NCI-H128 (cell line): ENCODE data around the gene MAFG.

Source experiments
- DNase-seq: peaks from one replicate; lab custom pipeline; 2025; ENCODE audit not compliant: unreplicated experiment; lab: John Stamatoyannopoulos, UW

MAFG gene

DNA sequence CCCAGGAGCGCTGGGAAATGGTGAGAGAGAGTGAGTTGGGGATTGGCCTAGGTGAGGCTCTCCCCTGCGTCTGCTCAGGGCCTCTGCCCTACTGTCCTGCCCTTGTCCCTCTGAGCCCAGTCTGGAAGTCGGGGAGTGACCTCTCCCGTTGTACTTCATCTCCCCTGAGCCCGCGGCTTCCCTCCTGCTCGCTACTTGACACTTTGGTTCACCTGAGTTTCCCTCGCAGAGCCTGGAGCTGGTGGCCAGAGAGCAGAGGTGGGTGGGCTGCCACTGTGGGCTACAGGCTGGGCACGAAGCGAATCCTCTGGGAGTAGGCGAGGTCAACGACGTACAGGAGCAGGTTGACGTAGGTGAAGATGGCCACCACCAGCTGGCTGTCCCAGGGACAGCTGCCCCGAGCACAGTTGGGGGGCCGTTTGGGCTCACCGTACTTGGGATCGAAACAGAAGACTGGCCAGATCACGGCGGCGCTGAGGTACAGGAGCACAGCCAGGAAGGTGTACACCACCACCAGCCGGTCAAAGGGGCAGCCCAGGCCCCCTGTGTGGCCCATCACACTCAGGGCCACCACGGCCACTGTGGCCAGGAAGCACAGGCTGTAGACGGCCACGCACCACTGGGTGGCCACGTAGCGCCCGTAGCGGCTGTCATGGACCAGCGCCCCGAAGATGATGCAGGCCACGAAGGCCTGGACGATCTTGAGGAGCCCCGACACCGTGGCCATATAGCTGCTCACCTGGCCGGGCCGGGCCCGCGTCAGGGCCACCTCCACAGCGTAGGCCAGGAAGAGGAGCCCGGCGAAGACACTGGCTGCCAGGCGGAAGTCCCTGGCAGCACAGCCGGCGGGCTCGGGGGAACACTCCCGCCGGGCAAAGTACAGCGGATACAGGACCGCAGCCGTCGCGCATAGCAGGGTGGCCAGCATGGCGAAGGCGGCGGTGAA is 13.3 kb upstream of the MAFG start:
- DNase-seq = no peak

DNA sequence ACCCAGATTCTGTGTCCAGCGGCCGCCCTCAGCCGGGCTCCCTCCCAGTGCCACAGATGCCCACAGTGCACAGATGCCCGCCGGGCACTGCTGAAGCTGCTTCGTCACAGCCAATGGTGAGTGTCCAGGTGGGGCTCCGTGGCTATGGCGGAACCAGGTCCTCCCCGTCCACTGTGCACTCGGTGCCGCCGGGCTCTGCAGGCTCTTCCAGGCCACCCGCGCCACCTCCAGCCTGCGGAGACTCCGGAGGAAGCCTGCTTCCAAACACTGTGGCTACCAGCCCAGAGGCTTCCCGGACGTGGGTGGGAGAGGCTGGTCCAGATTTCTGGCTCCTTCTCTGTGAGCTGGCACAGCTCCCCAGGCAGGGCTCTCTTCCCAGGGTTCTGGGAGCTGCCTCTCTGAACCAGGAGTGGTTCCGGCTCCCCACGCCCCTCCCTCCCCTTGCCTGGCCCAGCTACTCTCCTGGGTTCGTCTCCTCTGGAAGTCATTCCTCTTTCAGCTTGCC is 12.4 kb upstream of the MAFG start:
- DNase-seq = no peak

DNA sequence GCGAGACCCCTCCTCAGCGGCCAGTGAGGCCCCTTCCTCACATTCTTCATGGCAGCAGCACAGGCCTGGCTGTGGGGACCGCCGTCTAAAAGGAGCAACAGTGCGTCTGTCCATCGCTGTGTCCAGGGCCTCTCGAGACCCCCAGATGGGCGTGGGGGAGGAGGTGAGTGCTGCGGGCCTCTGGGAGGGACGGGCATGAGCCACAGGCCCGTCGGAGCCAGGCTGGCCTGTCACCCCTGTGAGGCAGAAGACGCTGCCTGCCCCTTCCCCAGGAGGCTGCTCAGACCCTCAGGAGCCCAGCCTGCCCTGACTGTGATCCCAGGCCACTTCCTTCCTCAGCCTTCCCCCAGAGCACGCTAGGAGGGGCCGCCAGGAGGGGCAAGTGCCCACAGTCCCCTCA is 11.7 kb upstream of the MAFG start:
- DNase-seq = no peak

DNA sequence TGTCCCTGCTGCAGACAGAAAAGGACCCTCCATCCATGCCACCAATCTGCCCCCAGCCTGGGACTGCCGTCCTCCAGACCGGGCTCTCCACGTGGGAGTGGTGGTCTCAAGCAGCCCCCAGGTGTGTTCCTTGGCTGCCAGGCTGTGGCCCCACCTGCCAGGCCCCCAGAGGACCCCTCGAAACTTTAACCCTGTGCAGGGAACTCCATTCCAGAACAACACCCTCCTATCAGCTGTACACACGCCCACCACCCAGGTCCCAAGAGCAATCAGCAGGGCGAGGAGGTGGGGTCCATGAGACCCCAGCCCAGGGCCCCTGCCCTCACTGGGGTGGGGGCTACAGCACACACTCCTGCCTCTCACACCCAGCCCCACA is 8.2 kb upstream of the MAFG start:
- DNase-seq = no peak

DNA sequence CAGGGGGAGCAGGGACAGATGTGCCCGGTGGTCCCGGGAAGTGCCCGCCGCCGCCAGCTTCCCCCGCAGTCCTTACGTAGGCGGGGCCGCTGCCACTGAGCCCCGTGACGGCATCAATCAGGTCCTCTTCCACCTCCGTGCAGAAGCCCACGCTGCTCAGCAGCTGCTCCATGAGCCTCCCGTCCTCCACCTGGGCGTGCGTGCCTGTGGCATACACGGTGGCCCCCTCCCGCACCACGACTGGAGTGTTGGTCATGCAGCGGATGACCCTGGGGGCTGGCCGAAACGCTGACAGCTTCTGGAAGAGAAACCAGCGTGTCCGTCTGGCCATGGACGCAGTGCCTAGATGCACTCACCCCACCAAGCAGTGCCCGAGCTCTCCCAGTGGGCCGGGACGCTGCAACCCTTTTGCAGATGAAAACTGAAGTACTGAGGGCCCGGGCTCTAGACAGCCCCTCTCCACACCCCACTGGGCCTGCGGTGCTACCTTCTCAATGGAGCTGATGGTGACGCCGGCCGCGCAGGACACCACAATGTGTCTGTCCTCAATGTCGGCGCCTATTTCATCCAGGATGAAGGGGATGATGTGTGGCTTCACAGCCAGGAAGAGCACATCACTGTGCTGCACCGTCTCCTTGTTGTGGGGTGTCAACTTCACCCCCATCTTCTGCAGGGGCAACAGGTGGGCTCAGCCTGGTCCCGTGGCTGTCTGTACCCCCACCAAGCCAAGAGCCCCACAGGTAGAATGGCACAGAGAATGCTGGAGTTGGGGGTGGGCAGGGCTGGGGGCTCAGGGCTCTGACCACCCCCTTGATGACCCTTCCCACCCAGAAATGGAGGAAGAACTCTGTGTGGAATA is 7.5 kb upstream of the MAFG start:
- no peak for DNase-seq

DNA sequence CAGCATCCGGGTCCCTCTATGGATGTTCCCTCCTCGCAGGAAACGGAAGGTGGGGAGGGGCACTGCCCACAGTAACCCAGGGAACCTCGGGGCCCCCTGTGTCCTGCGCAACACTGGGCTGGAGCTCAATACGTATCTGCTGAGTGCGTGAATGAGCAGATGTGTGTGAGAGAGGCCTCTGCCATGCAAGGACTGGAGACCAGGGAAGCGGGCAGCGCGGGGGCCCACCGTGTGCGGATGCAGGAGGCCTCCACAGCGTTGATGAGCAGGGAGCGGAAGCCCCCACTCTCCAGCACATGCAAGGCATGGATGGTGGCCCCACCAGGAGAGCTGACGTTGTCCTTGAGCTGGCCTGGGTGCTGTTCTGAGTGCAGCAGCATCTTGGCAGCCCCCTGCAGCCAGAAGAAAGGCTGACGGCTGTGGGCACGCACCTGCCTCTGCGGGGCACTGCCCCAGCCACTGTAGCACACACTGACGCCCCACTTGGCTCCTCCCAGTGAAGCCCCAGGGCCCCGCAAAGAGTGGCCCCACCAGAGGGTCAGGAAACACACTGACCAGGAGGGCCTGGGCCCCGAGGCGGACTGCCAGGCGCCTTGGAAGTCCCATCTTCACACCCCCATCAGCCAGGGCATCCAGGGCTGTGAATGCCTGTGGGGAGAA is 6.7 kb upstream of the MAFG start:
- no peak for DNase-seq

DNA sequence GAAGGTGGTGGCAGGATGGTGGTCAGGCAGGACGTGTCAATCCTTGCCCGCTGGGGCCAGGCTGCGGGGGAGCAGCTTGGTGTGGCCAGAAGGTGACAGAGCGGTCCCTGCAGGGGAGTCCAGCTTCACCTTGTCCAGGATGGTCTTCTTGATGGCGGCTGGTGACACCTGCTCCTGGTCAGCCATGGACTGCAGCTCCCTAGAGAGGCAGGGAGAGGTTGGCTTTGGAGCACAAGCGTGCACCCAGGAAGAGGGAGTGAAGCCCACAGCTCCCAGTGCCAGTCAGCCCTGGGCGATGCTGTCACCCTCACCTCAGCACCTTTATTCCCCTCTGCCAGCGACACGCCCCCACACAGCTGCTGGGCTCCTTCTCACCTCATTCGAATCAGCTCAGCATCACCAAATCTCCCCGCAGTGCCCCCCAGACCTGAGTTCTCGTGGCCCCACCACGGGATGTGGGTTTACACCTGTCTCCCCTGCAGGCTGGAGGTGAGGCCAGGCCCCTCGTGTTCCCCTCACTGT is 5.7 kb upstream of the MAFG start:
- no peak for DNase-seq

DNA sequence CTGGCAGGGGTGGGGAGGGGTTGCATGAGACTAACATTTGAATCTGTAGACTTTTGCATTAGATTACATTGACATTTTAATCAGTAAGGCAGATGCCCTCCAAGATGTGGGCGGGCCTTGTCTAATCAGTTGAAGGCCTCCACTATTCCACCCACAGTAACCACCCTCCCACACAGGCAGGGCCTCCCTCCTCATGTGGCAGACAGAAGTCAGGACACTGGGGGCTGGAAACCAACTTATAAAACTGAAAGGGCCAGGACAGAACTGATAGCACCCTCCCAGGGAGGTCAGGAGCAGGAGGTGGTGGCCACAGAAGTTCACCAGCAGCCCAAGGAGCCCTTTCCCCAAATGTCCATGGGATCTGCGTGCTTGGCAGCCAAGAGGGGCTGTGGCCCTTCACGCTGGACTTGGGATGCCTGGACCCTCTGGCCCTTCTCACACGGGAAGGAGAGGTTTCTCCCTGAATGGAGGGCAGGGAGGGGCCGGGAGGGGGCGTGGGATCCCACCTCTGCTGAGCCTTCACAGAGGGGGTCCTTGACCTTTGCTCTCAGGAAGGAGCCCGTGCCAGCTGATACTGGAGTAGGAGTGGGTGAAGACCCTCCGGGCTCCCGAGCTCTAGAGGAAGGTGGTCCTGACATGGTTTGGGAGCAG is 4.9 kb upstream of the MAFG start:
- no peak for DNase-seq

DNA sequence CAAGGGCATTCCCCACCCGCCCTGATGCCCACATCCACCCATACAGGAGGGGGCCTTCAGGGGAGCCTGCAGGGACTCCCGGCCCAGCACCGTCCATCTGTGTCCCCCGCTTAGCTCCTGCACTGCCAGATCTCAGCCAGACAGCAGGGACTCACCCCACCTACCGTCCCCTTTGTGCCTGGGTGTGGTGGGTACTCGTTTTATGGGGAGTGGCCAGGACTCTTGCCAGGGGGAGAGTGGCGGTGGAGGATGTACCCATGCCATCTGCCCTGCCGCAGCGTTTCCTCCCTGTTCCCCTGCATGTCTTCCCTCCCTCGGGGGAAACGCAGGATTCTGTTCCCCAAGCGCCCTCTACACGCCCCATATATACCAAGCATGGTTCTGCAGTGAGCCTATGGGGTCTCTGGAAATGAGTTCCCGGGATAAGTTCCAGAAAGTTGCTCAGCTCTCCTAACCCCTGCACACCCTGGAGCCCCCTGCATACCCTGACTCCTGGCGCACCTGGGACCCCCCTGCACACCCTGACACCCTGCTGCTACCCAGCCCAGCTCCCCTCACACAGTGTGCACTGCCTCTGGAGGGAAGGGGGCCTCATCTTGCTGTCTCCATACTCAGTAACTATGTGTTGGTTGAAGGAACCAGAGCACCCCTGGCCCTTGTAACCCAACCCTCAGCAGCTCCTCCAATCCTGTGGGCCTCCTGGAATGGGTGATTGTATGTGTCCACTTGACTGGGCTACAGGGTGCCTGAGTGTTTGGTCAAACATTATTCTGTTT is 4.2 kb upstream of the MAFG start:
- no peak for DNase-seq

DNA sequence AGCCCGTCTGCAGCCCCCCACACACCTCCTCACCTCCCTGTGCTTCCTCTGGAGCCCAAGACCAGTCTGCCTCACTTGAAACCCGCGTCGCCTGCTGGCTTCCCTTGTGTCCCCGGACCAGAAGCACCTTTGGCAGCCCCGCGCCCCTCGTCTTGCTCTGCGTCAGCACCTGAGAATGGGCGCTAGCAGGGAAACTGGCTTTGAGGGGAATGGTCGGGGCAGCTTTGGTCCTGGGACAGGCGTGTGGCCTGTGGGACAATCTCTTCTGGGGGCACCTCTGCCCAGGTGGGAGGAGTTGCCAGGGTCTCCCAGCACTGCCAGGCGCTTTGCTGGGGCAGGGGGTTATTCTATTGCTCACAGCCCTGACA is 3.6 kb upstream of the MAFG start:
- DNase-seq = no peak

DNA sequence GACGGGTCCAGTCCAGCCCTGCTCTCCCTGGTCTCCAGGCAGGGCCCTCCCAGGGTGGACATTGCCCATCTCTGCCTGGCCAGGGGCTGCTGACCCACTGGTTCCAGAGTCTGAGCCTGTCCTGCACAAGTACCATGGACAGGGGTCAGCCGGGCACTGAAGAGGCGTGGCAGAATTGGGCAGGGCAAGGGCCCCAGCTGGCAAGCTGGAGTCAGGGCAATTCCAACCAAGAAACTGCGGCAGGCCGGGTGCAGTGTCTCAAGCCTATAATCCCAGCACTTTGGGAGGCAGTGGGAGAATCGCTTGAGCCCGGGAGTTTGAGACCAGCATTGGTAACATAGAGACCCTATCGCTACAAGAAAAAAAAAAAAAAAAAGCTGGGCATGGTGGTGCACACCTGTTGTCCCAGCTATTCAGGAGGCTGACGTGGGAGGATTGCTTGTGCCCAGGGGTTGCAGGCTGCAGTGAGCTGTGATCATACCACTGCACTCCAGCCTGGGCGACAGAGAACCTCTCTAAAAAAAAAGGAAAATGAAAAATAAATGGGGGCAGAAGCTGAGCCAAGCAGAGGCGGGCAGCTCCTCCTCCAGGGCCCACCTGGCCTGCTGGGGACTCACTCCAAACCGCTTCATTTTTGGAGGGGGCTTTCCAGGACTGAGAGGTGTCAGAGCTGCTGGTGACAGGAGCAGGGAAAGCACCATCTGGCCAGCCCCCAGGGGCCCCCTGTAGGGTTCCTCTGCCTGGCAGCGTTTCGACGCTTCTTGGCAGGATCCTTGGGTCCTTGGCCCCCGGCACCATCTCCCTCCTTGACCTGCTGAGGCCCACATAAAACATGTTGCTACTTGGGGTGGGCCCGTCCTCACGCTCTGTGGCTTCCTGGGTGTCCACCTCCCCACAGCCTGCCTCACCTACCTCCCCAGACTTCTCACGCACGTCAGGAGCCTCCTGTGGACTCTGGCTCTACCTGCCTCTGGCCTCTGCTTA is 2.9 kb upstream of the MAFG start:
- DNase-seq = no peak

DNA sequence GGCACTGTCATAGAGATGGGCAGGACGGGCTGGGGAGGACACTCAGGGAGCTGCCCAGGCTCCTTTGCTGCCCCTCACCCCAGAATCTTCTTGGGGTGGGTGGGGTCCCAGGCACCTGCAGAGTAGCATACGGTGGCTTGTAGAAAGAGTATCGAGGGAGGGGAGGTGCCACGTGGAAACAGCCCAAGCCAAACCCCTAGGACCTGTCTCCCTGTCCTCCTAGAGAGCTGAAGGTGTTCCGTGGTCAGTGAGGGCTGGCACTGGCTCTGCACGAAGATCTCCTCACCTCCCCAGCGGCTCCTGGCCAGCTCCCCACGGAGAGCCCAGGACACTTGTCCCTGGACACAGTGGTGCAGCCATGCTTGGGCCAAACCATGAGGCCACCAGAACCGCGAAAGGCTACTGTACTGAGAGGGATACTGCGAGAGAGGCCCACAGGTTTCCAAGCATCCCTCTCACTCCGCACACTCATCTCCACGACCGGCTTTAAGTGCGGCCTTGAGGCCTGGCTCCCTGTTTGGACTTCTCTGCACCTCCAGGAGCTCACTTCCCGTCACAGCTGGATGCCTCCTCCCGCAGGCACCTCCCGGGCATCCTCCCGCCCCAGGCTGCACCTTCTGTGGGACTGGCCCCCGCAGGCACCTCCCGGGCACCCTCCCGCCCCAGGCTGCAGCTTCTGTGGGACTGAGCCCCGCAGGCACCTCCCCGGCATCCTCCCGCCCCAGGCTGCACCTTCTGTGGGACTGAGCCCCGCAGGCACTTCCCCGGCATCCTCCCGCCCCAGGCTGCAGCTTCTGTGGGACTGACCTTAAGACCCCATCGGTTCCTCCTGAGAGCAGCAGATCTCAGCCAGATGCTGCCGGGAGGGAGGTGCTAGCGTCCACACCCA is 2.0 kb upstream of the MAFG start:
- no peak for DNase-seq

DNA sequence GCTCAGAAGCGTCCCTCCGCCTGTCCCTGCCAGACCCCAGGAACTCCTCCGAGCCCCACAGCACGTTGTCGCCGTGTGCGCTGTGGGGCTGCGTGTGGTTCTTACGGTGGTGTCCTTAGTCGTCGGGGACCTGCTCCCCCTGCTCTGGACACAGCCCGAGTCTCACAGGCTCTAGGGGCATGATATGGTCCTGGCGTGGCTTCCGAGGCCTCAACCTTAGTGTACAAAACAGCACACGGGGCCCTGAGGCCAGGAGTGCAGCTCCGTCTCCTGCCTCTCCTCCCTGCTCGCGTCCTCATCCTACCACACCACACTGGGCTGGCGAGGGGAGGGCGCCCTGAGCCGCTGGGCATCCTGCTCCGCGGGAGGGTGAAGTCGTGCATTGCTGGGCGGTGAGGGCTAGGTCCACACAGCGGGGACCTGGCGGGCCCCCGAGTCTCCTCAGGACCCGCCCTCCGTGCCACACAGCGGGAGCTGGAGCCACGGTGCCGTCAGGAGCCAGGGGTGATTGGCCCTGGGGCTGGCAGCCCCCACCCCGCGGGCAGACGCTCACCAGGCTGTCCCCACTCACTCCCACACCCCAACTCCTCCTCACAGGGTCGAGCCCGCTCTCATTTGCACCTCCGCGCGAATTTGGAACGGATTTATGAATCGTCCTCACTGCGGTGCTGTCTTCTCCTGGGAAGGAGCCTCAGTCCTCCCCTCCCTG is 1.2 kb upstream of the MAFG start:
- no peak for DNase-seq

DNA sequence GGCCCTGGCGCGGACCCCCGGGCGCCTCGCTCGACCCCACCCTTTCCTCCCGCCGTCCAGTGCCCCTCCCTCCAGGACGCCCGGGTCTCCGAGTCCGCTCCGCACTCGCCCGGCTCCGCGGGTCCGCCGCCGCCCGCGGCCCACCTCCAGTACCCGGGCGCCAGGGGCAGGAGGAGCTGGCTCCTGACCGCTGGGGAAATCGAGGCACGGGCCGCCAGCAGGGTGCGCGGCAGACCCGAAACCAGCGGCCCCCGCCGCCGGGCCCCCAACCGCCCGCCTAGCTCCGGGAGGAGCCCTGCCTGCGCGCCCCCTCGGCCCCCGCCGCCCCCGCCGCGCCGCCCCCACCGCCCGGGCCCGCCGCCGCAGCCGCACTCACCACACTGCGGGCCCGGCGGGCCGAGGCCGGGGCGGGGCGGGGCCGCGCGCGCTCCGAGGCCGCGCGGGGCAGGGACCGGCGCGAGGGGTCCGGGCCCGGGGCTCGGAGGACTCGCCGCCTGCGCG is 333 bp downstream of the MAFG start:
- DNase-seq = no peak

DNA sequence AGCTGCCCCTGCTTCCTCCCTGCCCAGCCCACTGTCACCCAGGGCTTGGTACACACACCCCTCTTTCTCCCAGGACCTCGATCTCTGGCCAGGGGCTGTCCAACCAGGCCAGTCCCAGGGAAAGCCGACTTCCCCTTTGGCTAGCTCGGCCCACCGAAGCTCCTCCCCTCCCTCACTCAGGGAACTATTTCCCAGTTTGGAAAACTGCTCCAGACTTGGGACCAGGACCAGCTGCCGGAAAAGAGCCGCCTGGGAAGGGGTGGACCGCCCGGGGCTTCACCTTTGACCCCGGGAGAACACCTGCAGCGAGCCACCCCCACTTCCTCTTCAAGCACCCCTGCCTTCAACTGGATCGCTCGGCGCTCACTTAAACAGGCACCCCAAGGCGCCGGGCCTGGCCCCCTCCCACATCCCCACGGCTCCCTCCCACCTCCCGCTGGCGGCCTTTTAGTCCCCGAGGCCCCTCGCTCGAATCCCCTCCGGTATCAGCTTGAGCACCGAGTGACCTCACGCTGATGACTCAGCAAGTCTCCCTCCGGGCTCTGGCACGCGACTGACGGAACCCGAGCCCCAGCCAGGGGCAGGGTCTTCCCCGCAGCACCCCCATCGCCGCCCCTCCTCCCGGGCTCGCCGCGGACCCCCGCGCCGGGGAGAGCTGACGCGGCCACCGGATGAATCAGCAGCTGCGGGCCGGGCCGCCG is 934 bp downstream of the MAFG start:
- DNase-seq = no peak

DNA sequence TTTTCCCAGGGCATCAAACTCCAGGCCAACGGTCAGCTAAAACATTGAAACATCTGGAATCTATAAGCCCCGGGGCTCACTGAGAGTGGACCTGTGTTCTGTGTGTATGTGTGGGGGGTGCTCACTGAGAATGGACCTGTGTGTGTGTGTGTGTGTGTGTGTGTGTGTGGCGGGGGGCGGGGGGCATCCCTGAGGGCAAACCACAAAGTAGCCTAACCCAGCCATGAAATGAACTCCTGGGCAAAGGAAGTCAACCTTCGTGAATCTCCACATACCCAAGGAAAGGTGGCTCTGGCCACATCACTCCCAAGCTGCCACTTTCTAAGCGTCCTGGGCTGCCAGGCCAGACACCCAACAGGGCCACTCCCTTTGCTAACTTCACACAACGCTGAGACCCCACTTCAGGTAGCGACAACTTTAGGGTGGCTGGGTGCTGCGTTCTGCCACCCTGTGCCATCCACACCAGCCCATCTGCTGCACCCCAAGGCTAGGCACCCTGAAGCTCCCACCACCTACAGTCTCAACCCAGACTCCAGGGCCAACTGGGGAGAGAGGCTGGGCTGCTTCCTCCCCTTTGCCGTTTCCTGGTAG is 1.6 kb downstream of the MAFG start:
- no peak for DNase-seq
